Measurements from ENCODE around the gene INHBE.

The INHBE gene

GRCh38 chr12:57435293-57435692 lies 19.8 kb upstream of the INHBE start:
- TF ChIP-seq CTCF (IDR thresholded peaks at IDR 0.05), result no peak

- no peak for TF ChIP-seq CTCF (IDR thresholded peaks at IDR 0.05)
These were observed 16.7 kb upstream of the INHBE start for GRCh38 chr12:57438400-57438799.

- TF ChIP-seq CTCF (IDR thresholded peaks at IDR 0.05), result no peak
These were observed 15.3 kb upstream of the INHBE start for GRCh38 chr12:57439762-57440266.

GRCh38 chr12:57441846-57442427 lies 13.2 kb upstream of the INHBE start:
- TF ChIP-seq CTCF (IDR thresholded peaks at IDR 0.05), result no peak

GRCh38 chr12:57444744-57445143 lies 10.4 kb upstream of the INHBE start:
- TF ChIP-seq CTCF (IDR thresholded peaks at IDR 0.05), result no peak

GRCh38 chr12:57446292-57446960 lies 8.7 kb upstream of the INHBE start:
- no peak for TF ChIP-seq CTCF (IDR thresholded peaks at IDR 0.05)

GRCh38 chr12:57448669-57449068 lies 6.4 kb upstream of the INHBE start:
- TF ChIP-seq CTCF (IDR thresholded peaks at IDR 0.05), result no peak

Measured in LNCAP (cell line).